Measurements from ENCODE around the gene SLC45A2.
A peak's percentile ranks its signal among the peaks of the same experiment; 100 is the strongest.
"Not testable (repeated sequence)": the region's sequence is repeated elsewhere in the genome, so short reads cannot be mapped to it uniquely, and the experiment has no call there.

SLC45A2 gene

DNA sequence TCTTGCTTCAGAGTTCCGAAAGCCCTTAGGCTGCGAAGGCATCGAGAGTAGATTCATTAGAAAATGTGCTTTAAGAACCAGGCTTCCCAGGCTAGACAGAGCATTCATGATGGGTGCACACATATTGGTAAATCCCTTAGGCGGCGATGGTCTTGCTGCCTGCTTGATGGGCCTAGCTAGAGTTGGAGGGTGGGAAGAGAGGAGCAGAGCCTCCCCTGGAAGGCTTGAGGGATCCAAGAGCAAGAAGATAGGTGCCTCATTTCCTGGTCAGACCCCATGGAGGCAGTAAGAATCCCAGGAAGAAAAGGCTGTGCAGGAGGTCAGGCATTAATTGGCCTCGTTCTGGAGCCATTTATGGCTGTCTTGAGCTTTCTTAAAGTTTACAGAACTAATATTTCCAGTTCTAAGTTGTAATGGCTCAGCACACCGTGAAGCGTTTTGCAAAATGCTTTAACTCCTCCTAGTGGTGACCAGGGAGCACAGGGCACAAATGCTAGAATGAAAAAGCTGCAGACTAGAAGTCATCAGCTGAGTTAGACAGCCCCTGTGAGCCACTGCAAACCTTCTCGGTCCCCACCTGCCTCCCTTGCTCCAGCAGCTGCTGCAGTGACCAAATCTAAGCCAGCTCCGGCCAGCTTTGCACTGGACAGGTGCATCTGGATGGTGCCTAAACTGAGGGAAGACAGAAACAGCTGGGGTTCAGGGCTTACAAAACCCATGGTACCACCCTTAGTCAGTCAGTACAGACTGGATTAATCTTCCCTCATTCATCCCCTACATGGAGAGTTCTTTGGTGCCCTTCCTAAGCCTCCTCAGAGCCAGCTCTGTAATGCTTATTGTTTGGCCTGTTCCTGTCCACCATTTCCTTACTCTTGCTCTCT lies 14.7 kb downstream of the SLC45A2 start:
- peak; percentile 77 for DNase-seq (ENCODE audit: low read depth)

DNA sequence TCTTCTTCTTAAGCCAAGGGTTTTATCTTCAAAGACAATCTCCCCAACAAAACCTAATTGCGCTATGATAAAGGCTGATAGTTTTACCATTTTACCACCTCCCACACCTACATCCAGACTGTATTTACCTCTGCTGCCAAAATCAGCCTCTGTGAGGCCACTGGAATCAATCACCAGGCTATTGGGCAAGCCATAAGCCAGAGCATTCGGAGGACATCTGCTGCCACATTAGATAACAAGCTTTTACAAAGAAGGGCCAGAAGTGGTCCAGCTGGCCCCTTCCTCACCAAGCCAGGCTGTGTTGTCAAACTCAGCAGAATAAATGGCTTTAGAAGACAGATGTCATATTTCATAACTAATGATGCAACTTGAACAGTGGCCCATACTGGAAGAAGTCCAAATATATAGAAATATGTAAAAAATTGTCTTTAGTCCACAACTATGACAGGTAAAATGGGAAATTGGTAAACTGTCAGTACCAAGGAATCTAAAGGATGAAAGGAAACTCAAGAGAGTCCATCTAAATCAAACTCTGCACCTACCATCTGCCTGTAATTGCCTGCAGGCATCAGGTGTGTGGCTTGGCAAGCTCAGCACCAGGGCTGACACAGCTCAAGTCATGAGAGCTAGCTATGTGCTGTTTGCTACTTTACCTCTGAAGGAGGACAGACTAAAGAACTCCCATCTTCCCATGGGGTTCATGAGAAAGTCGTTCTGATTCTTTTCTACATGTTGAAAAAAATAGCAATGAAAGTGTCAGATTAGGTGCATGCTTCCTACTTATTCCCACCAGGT lies 16.1 kb downstream of the SLC45A2 start:
- no peak for DNase-seq (ENCODE audit: low read depth)

DNA sequence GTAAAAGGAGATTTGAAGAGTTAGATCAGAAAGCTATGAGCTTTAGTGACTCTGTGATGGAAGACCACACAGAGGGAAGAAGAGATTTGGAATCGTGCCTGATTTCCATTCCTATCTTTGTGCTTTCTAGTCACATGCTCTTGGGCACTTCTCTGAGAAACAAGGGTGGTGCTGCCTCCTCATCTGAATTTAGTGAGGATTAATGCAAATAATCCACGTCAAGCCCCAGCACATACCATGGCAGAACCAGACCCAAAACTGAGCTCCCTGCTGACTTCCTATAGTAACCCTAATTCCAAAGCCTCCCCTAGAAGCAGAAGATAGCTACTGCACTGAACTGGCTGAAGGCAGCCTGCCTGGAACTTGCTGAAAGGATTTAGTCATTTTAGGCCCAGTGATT lies 17.7 kb downstream of the SLC45A2 start:
- no peak for DNase-seq (ENCODE audit: low read depth)

DNA sequence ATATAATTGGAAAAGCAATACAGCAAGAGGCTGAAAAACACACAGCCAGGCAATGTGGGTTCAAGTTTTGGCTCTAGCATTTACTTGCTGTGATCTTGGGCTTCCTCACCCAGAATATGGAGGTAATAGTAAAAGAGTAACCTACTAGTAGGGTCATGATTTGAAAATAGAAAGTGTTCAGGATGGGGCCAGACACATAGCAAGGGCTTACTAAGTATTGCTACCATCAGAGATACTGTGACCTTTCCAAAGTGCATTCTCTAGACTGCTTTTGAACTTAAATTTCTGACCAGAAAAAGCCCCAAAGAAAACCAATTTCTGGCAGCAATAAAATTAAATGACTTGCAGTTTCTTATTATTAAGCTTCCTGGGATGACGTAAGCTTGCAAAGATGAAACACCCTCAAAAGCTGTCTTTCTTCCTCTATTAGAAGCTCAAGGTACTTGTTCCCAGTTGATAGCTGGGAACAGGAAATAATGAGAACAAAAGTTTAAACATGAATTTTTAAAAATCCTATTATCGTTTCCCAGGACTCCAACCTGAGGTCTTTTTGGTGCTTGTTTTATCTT lies 20.3 kb downstream of the SLC45A2 start:
- DNase-seq (ENCODE audit: low read depth): no peak

DNA sequence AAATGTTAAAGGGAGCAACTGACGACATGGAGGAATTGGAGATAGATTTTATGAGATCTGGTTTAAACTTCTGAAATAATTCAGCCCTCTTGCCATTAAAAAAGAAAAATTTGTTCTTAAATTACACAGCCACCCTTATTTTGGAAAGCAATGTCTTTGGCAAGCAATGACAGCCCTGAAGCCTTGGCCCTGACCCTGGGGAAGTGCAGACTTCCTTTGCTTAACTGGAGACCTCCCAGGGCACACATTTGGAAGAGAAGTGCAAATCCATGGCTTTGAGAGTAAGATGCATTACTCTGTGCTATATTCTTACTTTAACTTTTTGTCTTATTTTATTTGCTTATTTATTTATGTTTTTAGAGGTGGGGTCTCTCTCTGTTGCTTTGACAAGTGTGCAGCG lies 26.3 kb downstream of the SLC45A2 start:
- no peak for DNase-seq (ENCODE audit: low read depth)

DNA sequence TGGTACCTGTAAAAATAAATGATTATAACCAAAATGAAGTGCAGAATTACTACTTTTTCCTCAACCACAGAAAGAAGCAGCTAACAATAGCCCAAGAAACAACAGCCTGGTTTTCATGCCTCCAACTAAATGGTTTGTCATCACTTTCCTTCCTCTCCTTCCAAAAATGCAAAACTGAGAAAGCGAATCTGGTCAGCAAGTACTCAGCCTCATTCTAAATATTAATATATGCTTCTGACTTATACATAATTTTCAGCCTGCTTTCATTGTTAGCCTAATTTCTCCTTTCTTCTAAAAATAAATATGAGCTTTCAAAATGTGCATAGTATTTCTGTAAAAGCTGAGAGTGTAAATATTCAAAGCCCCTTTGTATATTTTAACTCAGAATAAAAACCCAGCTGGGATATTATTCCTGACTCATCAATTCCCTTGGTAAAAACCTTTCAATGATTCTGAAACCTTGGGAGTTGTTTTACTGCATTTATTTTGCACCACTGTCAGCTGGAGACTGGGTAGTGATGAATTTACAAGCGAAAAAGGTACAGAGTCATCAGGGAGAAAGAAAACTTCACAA lies 26.8 kb downstream of the SLC45A2 start:
- DNase-seq (ENCODE audit: low read depth): no peak

DNA sequence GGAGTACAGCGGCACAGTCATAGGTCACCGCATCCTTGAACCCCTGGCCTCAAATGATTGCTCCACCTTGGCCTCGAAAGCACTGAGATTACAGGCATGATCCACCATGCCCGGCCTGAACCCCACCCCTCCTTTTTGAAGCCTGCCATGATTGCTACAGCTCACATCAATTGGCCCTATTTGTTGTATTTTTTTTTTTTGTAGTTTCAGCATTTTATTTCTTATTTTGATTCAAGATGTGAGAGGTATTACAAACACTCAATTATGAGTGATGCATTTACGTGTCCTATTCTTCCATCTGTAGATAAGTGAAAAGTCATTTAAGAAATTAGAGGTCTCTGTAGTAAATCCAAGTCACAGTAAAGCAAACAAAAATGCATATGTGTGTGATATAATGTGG lies 32.3 kb downstream of the SLC45A2 start:
- DNase-seq (ENCODE audit: low read depth): not testable (repeated sequence)

DNA sequence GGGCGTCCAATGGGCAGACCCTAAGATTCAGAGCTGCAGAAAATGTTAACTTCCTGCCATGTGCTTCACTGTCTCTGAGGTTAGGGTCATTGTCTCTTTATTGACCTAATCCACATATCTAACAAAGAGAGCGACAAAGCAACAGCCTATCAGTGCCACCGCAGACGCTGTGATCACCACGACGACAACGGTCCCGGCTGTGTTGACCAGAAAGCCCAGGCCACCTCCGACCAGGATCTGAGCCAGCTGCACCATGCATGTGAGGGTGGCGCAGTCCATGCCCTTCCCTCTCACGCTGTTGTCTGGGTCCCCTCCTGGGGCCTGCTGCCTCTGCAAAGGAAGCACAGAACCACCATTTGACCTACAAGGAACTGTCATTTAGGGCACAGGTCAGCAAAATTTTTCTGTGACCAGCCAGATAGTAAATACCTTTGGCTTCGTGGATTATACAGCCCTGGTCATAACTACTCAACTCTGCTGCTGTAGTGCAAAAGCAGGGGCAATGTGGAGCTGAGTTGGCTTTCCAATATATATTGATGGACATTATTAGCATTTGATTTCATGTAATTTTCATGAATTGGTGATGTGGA lies 39.9 kb downstream of the SLC45A2 start:
- no peak for DNase-seq (ENCODE audit: low read depth)

DNA sequence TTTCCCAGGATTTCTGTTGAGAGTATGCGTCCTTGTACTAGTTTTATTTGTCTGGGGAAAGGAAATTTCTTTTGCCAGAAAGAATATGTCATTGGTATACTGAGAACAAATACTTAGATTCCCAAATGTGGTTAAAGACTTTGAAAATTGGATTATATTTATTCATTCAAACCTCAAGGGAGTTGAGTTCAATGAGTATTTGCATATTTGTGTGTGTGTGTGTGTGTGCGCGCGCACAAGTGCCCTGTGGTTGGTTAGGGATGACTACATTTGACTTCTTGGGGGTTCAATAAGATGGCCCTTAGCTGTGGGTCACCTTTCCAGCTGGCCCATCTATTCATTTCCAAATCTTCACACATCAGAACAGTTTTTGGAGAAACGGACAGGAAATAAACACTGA lies 43.4 kb downstream of the SLC45A2 start:
- no peak for DNase-seq (ENCODE audit: low read depth)

DNA sequence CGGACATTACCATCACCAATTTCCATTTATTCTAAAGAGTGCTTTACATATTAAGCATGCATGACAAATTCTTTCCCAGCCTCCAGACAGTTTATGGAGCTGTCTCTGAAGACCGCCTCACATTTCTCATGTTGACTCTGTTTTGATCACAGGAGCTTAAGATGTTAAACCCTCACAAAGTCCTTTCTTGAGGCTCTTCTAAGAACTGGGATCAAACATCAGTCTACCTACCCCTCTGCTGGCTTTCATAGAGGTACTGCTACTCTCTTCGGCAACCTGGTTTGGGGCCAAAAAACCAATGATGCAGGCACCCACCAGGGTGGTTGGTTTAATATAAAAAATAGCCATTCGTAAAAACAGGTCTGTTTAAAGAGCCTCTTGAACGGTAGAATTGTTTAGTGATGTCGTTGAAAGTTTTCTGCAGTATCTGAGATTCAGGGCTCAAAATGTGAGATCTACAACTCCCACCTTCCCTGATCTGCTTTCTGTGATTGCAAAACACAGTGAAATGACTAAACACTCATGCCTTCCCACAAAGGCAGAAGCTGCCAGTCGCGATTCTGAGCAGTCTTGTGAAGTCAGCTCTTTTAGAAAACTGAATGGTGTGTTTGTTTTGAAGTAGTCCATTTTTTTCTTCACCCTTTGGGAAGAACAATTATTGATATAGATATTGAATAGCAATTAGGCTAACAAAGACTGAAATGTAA lies 44.8 kb downstream of the SLC45A2 start:
- peak; percentile 46 for DNase-seq (ENCODE audit: low read depth)

DNA sequence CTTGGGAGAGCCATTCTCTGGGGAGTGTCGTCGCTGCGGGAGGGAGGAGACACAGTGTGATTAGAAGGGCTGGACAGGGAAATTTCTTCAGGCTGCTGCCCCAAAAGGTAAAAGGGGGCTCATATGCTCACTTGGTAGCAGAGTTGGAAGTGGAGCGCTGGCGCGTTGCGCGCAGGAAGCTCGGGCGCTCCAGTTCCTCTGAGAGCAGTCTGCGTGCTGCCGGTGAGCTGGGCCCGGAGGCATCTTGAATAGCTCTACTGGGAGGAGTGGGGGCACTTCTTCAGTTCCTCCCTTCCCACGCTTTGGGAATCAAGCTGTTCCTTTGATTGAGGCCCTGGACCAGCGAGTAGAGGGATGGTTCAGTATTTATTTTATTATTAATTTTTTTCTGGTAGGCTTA lies 45.6 kb downstream of the SLC45A2 start:
- no peak for DNase-seq (ENCODE audit: low read depth)

DNA sequence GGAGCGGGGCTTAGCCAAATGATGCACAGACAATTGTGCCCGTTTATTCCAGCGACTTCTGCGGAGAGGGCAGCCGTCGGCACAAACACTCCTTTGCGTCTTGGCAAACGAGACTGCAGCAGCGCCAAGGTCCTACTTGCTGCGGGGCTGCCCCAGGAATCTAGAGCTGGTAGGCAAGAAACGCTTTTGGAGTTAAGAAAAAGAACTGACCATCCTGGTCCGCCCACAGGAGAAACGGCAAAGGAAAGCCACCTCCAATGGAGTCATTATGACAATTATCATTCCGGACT lies 46.0 kb downstream of the SLC45A2 start:
- DNase-seq (ENCODE audit: low read depth): no peak

DNA sequence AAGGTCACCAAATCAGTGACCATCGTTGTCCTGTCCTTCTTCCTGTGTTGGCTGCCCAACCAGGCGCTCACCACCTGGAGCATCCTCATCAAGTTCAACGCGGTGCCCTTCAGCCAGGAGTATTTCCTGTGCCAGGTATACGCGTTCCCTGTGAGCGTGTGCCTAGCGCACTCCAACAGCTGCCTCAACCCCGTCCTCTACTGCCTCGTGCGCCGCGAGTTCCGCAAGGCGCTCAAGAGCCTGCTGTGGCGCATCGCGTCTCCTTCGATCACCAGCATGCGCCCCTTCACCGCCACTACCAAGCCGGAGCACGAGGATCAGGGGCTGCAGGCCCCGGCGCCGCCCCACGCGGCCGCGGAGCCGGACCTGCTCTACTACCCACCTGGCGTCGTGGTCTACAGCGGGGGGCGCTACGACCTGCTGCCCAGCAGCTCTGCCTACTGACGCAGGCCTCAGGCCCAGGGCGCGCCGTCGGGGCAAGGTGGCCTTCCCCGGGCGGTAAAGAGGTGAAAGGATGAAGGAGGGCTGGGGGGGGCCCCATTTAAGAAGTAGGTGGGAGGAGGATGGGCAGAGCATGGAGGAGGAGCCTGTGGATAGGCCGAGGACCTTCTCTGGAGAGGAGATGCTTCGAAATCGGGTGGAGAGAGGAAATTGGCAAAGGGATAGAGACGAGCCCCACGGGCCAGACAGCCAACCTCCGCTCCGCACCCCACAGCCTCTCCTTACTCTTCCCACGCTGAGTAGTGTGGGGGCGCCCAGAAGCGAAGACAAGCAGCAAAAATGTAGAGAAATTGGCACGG lies 46.6 kb downstream of the SLC45A2 start:
- DNase-seq (ENCODE audit: low read depth): no peak

DNA sequence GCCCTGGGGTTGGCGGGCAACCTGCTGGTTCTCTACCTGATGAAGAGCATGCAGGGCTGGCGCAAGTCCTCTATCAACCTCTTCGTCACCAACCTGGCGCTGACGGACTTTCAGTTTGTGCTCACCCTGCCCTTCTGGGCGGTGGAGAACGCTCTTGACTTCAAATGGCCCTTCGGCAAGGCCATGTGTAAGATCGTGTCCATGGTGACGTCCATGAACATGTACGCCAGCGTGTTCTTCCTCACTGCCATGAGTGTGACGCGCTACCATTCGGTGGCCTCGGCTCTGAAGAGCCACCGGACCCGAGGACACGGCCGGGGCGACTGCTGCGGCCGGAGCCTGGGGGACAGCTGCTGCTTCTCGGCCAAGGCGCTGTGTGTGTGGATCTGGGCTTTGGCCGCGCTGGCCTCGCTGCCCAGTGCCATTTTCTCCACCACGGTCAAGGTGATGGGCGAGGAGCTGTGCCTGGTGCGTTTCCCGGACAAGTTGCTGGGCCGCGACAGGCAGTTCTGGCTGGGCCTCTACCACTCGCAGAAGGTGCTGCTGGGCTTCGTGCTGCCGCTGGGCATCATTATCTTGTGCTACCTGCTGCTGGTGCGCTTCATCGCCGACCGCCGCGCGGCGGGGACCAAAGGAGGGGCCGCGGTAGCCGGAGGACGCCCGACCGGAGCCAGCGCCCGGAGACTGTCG lies 47.3 kb downstream of the SLC45A2 start:
- no peak for DNase-seq (ENCODE audit: low read depth)

DNA sequence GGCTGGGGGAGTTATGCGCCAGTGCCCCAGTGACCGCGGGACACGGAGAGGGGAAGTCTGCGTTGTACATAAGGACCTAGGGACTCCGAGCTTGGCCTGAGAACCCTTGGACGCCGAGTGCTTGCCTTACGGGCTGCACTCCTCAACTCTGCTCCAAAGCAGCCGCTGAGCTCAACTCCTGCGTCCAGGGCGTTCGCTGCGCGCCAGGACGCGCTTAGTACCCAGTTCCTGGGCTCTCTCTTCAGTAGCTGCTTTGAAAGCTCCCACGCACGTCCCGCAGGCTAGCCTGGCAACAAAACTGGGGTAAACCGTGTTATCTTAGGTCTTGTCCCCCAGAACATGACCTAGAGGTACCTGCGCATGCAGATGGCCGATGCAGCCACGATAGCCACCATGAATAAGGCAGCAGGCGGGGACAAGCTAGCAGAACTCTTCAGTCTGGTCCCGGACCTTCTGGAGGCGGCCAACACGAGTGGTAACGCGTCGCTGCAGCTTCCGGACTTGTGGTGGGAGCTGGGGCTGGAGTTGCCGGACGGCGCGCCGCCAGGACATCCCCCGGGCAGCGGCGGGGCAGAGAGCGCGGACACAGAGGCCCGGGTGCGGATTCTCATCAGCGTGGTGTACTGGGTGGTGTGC lies 48.0 kb downstream of the SLC45A2 start, which contains the start of gene RXFP3:
Gene RXFP3, plus strand, starts transcription at position 6 of the 636 bp plus-strand sequence. Its CDS starts 355 bp downstream, at position 361.
- DNase-seq (ENCODE audit: low read depth): peak; percentile 30

DNA sequence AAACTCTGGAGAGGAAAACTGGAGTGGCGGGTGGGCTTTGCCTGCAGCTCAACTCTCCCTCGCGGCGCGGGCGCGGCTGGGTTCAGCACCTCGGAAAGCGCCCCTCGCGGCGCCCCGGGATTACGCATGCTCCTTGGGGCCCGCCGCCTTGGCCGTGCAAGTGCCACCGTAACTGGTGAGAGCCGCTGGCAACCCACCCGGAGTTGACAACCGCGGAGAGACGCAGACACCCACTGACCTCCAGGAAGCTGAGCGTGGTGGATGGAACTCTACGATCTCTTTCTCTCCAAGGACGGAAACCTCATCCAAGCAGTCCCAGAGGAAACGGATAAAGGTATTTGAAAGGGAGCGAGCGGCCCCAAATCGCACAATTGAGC lies 48.5 kb downstream of the SLC45A2 start:
- DNase-seq (ENCODE audit: low read depth): peak; percentile 72

DNA sequence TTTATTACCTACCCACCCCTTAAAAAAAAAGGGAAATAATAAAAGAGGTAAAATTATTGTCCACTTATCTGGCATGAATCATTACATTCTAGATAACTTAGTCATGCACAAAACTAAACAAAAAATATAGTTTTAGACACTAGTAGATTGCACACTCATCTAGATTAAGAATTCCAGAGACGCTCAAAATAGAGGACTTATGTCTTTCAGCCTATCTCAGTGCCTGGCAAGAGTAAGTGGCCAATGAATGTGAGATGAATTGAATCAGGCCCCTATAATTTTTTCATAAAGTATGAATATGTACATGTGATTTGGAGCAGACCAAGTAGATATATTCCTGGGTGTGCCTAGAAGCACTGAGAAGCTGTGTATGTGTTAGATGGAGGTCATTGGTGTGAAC lies 50.3 kb downstream of the SLC45A2 start:
- peak; percentile 93 for DNase-seq (ENCODE audit: low read depth)

DNA sequence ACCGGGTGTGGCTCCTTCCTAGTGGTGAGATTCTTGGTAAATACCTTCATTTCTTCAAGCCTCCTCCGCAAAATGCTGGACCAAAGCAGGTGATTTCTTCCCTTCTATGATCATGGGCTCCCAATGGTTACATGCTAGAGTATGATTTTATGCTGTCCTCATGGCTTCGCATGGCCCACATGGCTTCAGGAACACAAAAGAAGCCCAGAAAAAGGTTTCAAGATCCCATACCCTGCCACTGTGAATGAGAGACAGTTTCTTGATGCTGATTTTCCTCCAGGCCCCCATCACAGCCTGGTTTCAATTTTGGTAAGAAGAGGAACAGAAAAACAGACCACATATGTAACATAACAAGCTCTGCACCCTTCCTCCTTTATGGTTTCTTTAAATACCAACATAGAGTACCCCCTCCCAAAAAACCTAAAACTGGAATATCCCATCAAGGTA lies 50.7 kb downstream of the SLC45A2 start:
- DNase-seq (ENCODE audit: low read depth): no peak

DNA sequence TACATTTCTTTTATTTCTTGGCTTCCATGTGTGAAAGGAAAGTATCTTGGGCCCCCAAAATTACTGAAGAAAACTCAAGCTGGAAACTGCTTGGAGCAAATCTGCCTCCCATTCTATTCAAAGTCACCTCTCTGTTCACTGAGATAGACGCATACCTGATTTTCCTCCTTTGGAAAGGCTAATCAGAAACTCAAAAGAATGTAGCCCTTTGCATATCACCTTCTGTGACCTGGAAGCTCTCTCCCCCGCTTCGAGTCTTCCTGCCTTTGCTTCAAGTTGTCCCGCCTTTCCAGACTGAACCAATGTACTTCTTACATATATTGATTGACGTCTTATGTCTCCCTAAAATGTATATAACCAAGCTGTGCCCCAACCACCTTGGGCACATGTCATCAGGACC lies 53.4 kb downstream of the SLC45A2 start:
- no peak for DNase-seq (ENCODE audit: low read depth)
